GM21528 (cell line): ENCODE measurements around the gene PRKX.
"Not testable (repeated sequence)": the region's sequence is repeated elsewhere in the genome, so short reads cannot be mapped to it uniquely, and the experiment has no call there.

ENCODE experiments used
- ATAC-seq: cut with Tn5 transposase; IDR thresholded peaks from one replicate; pipeline ENCODE4 v1.9.1; 2021; ENCODE audit warnings: mild to moderate bottlenecking, moderate library complexity; ENCODE audit not compliant: unreplicated experiment, low FRiP score

Gene PRKX

GRCh38 chrX:3663576-3664250 is 49.7 kb downstream of the PRKX start:
- peak; percentile 55 for ATAC-seq

GRCh38 chrX:3659761-3660160 is 53.7 kb downstream of the PRKX start:
- no peak for ATAC-seq

- no peak for ATAC-seq
These were observed 58.3 kb downstream of the PRKX start for GRCh38 chrX:3655181-3655580.

GRCh38 chrX:3653111-3653510 is 60.3 kb downstream of the PRKX start:
- no peak for ATAC-seq

GRCh38 chrX:3651277-3651676 is 62.2 kb downstream of the PRKX start:
- no peak for ATAC-seq

- no peak for ATAC-seq
These were observed 65.4 kb downstream of the PRKX start for GRCh38 chrX:3648084-3648483.

GRCh38 chrX:3639858-3640631 is 73.4 kb downstream of the PRKX start:
- not testable (repeated sequence) for ATAC-seq

- no peak for ATAC-seq
These were observed 74.2 kb downstream of the PRKX start for GRCh38 chrX:3639236-3639635.

GRCh38 chrX:3638280-3638873 is 75.1 kb downstream of the PRKX start:
- no peak for ATAC-seq

- no peak for ATAC-seq
These were observed 76.6 kb downstream of the PRKX start for GRCh38 chrX:3636803-3637202.

- no peak for ATAC-seq
These were observed 82.3 kb downstream of the PRKX start for GRCh38 chrX:3631196-3631595.

GRCh38 chrX:3627594-3627993 is 85.9 kb downstream of the PRKX start:
- ATAC-seq: no peak

- no peak for ATAC-seq
These were observed 92.0 kb downstream of the PRKX start for GRCh38 chrX:3621414-3621813.

- not testable (repeated sequence) for ATAC-seq
These were observed 101.7 kb downstream of the PRKX start for GRCh38 chrX:3611744-3612143.

- ATAC-seq: no peak
These were observed 103.6 kb downstream of the PRKX start for GRCh38 chrX:3609810-3610209.

- ATAC-seq: no peak
These were observed 110.3 kb downstream of the PRKX start for GRCh38 chrX:3603026-3603661.

GRCh38 chrX:3599802-3600430 is 113.5 kb downstream of the PRKX start:
- no peak for ATAC-seq

- ATAC-seq: no peak
These were observed 114.7 kb downstream of the PRKX start for GRCh38 chrX:3598709-3599108.

GRCh38 chrX:3598046-3598605 is 115.3 kb downstream of the PRKX start:
- ATAC-seq: no peak

- ATAC-seq: no peak
These were observed 121.3 kb downstream of the PRKX start for GRCh38 chrX:3592184-3592583.
